Activated CD8-positive, alpha-beta memory T cell treated with anti-CD3 and anti-CD28 coated beads for 1 hour (primary cell): ENCODE results near the gene ITGA2.
"Not testable (repeated sequence)": the region's sequence is repeated elsewhere in the genome, so short reads cannot be mapped to it uniquely, and the experiment has no call there.

ENCODE experiments used
- DNase-seq, 2 donors: peaks; one replicate each; pipeline ENCODE4 v3.0.0-alpha.2; 2020; ENCODE audit warnings: low read depth in 1 of 2; ENCODE audit errors: extremely low read depth in 1 of 2

The ITGA2 gene

DNA sequence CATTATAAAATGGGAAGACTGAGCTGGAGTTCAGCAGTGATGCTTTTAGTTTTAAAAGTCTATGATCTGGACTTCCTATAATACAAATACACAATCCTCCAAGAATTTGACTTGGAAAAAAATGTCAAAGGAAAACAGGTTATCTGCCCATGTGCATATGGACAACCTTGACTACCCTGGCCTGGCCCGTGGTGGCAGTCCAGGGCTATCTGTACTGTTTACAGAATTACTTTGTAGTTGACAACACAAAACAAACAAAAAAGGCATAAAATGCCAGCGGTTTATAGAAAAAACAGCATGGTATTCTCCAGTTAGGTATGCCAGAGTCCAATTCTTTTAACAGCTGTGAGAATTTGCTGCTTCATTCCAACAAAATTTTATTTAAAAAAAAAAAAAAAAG, 103.1 kb downstream of the ITGA2 start:
- no peak for DNase-seq

DNA sequence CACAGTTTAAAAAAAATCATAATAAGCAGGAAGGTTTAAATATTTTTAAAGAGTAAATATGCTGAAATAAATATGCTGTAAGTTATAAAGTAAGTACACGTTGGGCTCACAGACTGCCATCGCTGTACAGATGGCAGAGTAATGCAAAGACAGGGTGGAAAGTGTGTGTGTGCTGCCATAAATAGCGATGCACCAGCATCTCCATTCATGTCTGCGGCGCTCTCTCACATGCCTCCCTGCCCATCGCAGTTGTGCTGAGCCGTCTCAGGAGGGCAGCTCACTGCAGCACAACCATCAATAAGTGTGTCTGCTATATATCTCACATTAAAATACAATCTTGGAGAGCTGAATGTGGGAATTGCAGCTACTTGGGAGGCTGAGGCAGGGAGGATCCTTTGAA, 106.1 kb downstream of the ITGA2 start:
- no peak for DNase-seq

DNA sequence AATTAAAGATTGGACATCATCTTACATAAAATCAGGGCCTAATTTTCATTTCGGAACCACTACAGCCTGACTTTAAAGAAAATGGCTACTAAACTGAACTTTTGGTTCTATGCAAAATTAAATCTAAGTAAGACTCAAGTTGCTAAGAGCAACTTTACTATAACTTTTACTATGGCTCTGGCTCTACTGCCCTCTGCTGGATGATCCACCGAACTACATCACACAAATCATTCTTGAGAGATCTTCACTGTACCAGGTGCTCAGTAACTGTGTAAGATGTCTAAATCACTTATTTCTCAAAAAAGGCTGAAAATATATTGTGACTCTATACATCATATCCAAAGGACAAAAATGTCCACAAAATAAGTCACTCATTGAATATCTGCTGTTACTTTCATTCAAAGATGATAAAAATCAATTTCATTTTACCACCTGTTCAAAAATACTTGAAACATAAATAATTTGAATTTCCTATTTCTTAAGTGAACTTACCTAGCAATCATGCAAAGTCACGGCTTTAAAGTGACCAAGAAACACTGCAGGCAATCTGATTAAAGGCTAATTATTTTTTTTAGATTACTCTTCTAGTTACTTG, 106.9 kb downstream of the ITGA2 start:
- peak; percentile 26 to 41 for DNase-seq

DNA sequence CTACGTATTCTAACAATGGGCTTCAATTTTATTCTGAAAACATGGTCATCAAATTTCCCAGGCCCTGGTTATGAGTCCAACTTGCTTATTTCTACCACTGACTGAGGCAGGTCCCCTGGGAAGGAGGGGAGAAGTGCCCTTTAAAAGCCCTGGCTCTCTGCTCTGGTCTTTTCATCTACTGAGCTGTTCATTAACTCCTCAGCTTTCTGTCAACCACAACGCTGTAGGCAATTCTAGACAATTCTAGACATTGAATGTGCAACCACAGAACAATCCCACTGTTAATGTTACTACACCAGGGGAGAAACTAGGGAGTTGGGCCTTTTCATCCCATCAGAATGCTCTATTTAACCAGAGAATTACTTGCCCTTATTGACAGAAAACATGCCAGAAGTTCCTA, 110.4 kb downstream of the ITGA2 start:
- DNase-seq: no peak

DNA sequence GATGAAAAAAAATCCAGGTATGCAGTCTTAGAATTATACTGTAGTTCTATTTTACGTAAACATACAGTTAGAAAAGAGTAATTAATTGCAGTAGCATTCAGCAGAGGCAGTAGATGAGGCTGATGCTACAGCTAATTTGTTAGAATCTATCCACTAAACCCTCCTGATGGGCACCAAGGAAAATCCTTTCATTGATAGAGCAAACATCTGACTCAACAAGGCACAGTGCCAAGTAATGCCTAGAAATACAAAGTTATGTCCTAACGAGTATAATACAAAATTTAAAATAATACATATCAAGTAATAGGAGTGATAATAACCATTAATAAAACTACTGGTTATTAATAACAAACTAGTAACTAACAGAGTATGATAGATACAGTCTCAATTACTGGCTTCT, 111.5 kb downstream of the ITGA2 start:
- DNase-seq: no peak

DNA sequence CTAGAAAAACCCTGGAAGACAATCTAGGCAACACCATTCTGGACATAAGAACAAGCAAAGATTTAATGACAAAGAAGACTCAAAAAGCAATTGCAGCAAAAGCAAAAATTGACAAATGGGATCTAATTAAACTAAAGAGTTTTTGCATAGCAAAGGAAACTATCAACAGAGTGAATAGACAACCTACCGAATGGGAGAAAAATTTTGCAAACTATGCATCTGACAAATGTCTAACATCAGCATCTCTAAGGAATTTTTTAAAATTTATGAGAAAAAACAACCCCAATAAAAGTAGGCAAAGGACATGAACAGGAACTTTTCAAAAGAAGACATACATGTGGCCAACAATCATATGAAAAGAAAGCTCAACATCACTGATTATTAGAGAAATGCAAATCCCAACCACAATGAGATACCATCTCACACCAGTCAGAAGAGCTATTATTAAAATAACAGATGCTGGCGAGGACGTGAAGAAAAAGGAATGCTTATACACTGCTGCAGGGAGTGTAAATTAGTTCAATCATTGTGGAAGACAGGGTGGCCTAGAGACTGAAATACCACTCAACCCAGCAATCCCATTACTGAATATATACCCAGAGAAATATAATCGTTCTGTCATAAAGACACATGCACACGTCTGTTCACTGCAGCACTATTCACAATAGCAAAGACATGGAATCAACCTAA, 116.6 kb downstream of the ITGA2 start:
- no peak for DNase-seq

DNA sequence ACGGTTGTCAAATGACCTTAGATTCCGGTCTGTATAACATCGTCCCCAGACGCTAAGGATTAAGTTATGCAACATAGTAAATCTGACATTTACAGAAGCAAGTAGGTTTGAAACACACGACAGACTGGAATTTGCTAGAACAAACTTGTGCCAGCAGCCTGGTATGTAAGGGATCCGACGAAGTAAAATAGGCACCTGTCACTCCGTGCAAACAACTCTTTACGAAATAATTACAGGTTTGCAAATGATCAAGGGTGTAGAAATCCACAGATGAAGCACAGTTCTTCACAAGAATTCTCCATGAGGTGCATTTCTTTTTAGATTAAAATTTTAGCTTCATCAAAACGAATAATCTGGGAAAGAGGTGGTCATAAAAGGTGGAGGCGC, 119.9 kb downstream of the ITGA2 start:
- no peak for DNase-seq

DNA sequence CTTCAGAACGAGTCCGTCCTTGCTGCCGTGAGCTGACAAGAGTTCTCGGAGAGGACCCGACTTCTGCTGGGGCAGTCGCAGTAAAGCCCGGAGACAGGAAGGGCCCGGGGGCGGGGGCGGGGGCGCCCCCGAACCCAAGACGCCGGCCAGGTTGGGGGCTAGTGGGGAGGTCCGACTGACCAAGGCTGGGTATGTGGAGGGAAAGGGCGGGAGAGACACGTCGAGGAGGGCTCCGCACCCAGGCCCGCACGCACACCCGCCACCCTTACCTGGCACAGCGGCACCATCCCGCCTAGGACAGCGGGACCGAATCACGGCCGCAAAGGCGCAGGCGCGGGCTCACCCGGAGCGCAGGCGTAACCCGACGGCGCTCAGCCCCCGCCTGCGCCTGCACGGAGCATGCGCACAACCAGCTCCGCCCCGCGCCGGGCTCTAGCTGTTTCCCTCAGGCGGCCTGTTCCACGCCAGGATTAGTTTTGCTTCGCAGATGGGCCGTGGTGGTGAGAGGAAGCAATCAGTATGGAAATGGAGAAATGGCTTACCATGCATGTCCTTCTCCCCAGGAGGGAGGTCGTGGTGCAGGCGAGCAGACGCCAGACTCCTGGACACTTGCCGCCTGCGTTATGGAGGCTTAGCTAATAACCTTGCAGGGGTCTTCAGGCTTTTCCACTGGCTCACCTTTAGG, 120.4 kb downstream of the ITGA2 start, which contains the start of gene MOCS2:
Gene MOCS2, minus strand, starts transcription at position 315 of the 685 bp plus-strand sequence. CDS start 2,583 bp downstream, outside the sequence.
- peak; percentile 80 to 88 for DNase-seq

DNA sequence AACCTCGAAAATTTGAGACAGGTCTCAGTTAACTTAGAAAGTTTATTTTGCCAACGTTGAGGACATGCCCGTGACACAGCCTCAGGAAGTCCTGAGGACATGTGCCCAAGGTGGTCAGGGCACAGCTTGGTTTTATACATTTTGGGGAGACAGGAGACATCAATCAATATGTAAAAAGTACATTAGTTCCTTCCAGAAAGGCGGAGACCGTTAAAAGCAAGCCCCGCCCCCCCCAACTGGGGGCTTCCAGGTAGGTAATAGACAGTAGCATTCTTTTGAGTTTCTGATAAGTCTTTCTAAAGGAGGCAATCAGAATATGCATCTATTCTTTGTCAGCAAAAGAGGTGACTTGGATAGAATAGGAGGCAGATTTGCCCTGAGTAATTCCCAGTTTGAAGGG, 121.0 kb downstream of the ITGA2 start:
- DNase-seq: peak in 1 of 2 donors; percentile 5

DNA sequence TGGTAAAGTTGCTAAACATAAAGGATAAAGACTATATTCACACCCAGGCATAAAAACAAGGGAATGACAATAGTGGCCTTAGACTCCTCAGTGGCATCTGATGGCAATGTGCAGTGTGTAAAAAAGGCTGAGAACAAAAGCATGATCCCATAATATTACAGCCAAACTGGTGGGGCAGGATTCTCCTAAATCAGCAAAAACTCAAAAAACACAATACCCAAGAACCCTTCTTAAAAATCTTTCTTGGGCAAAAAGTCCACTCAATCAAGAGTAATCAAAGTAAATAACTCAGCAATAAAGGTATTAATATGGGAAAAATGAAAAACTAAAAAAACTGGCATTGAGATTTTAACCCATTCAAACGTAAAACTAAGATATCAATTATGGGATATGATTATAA, 122.0 kb downstream of the ITGA2 start:
- no peak for DNase-seq

DNA sequence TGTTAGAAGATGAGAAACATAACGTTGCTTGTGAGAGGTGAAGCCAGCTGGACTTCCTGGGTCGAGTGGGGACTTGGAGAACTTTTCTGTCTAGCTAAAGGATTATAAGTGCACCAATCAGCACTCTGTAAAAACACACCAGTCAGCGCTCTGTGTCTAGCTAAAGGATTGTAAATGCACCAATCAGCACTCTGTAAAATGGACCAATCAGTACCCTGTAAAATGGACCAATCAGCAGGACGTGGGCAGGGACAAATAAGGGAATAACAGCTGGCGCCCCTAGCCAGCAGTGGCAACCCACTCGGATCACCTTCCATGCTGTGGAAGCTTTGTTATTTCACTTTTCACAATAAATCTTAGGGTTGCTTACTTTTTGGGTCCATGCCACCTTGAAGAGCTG, 123.2 kb downstream of the ITGA2 start:
- DNase-seq: not testable (repeated sequence)

DNA sequence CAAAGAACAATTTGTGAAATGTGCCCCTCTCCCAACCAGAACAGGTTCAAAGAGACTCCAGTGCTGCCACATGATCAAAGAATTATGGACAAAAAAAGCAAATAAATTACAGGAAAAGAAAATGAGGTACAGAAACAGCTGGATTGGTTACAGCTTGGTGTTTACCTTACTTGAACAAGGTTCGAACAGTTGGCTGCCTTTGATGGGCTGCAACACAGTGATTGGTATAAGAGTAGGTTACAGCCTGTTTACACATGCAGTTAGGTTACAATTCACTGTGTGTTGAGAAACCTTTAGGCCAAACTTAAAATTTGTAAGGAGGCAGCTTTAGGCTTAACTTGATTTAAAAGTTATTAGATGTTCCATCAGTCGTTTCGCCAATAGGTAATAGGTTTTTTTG, 123.8 kb downstream of the ITGA2 start:
- DNase-seq: no peak

DNA sequence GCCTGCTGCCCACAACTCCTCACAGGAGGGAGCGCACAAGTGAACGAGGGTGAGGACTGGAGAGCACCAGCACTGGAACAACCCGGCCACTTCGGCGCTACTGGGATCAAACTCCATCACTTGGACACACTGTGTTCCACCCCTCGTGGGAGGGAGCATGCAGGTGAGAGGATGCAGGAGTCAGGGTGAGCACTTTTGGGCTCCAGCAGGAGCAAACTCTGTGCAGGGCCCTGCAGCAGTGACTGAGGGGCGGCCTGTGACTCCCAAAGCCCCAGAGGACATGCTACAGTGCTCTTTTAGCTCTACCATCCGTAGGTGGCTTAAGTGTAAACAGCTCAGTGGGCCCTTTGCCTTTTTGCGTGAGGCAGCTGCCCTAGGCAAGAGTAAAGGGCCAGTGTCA, 124.8 kb downstream of the ITGA2 start:
- no peak for DNase-seq

DNA sequence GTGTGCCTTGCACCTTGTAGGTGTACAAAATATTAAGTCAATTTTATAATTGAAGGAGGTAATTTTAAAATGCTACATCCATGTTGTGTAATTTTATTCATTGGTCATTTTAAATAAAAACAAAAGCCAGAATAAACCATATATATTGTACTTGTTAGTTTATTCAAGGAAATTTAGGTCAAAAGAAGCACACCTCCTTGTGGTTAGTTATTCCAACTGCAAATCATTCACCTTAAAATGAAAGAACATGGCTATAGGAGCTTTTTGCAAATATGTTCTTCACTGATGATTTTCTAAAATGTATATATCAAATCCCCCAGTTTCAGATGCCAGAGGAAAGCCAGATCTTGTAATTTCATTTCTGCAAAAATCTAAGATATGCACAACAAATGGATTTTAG, 125.8 kb downstream of the ITGA2 start:
- DNase-seq: no peak

DNA sequence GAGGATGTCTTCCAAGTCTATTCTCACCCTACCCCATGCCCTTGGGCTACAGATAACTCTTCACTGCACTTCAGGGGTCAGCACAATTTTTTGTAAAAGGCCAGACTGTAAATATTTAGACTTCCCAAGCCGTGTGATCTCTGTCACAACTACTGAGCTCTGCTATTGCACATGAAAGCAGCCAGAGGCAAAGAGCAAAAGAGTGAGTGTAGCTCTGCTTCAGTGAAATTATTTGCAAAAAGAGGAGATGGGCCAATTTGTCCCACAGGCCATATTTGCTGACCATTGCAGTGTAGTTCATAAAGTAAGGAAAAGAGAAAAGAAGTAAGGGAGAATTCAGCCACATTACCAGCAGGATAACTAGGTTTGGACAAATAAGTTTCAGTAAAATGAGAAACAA, 127.4 kb downstream of the ITGA2 start:
- no peak for DNase-seq

DNA sequence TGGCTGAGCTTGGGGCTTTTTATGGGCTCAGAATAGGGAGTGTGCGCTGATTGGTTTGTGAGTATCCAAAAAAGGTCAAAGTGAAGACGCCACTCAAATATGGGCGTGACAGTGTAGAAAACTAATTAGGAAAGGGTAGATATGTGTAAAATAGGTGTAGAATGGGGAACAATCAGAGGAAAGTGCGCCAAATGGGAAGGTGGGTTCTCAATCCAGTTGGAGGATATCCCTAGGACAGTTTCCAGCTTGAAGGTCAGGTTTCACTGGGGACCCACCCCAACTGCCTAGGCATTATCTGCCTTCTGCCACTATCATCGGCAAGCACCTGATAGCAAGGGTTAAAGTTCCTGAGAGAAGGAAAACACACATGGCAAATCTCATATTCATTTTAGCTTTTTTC, 129.7 kb downstream of the ITGA2 start:
- DNase-seq: no peak

DNA sequence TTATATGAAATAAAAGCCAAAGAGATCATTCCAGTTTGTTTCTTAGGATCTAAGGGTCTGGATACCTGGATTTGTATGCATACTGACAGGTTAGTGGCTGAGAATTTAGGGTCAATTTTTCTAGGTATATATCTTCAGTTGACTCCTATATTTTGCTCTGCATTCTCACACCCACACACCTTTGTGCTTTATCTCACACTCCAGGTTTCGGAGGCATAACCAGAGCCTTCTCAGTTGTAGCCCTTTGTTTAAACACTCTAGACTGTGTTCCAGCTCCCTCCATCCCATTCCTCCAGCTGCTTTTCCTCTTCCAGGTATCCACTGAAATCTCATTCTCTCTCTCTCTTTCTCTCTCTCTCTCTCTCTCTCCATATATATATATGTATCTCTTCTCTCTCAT, 131.0 kb downstream of the ITGA2 start:
- DNase-seq: no peak

DNA sequence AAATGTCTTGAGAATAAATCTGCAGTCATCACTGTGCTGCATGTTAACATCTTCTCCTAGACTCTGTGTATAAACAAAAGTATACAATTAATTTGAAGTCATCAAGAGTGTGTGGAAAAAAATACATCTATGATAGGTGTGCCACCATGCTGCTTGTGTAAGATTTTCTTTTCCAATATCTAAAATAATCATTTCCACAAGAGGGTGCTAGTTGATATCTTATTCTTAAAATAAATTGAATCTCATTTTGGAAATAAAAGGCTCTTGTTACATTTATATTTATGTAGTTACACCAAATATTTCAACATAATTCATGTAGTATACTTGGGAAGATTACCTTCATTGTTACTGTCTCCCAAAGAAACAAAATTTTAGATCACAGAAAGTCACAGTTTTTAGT, 134.6 kb downstream of the ITGA2 start:
- DNase-seq: no peak

DNA sequence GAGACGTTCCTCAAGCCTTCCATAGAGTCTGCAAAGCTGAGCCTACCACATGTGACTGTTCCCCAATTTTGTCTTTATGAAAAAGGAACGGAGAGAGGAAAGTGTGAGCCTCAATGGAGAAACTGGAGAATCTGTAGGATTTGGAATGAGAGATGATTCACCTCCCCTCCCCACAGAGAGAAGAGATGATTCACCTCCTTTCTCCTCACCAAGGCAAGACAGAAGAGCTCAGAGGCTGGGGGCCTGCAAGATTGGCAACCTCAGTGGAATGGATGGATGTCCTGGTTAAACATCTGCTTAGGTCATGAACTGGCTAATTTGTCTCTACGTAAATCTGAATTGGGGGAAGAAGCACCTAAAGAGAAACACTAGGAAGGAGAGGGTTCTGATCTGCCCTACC, 137.4 kb downstream of the ITGA2 start:
- no peak for DNase-seq

DNA sequence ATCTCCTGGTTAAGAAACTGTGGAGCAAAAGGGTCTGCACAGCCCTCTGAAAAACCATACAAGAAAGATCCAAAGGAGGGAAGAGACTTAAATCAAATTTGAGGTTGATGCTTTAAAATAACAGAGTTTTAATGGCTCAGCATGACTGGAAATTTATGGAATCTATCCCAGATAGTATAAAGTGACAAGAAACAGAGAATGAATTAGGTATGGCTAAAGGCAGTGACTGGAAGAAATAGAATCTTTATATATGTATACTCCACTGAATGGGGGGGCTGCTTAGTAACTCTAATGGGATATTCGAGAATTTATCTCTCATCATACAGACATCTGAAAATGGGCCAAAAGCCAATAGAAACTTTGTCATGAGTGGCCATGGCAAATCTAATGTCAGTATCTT, 138.0 kb downstream of the ITGA2 start:
- DNase-seq: no peak

DNA sequence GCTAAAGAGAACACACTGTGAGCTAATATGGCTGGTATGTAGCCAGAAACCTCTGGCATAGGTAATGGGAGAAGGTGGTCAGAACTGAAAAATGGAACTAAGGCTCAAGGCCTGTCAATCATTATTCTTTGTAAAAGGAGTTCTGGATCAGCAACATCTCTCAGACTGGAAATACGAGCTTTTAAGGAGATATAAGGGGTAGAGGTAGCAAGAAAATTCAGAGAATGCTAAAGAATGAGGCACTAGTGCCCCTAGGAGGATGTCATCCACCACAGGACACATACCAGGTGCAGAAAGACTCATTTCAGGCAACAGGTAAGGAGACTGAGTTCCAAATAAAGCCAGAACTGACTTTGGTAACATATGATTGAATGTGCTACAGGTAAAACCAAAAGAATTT, 139.3 kb downstream of the ITGA2 start:
- DNase-seq: no peak

DNA sequence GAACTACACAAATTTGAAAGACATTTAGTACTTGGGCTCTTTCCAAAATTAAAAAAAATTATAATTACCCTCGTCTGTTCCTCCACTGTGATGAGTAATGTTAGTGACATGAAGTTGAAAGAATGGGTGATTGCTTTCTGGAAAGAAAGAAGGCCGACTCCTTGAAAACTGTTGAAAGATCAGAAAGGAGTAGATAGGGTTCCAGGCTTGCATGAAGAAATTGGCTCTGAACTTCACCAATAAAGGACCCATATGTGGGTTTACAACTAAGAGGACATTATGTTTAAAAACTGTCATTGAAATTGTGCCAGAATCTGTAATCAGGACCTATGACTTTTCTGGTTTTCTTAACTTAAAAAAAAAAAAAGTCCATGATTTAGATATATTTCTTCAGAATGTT, 141.1 kb downstream of the ITGA2 start:
- no peak for DNase-seq
